WTC11 (cell line): ENCODE results near the gene HHEX. TPM values are rescaled to one million over a fixed set of nuclear protein-coding genes. Genes with fewer than 3 reads are reported as not detected.

Experiments
- ATAC-seq: fragments of 200-7000 bp; cut with Tn5 transposase; 2 replicates; pipeline ENCODE4 v1.10.0; 2021; ENCODE audit warnings: mild to moderate bottlenecking, moderate library complexity
- CTCF ChIA-PET: fragments of 300-600 bp; sonication (Branson Sonifier 250); formaldehyde crosslinking; loops from one replicate; lab custom pipeline; 2021; ENCODE audit warnings: antibody characterized with exemption; lab: Charles Lee
- POLR2A ChIA-PET: fragments of 350-600 bp; sonication (Branson Sonifier 250); formaldehyde crosslinking; loops from one replicate; lab custom pipeline; 2021; ENCODE audit warnings: antibody characterized with exemption; lab: Charles Lee
- DNase-seq: peaks from one replicate; pipeline ENCODE4 v3.0.0; 2021; ENCODE audit warnings: low spot score
- H3K27ac Mint-ChIP-seq: 2 replicates; pipeline ENCODE4 v1.8.0; 2021; ENCODE audit warnings: mixed read lengths
- H3K27me3 Mint-ChIP-seq: 2 replicates; pipeline ENCODE4 v1.8.0; 2021; ENCODE audit warnings: low read depth, mild to moderate bottlenecking, moderate library complexity, mixed read lengths
- H3K36me3 Mint-ChIP-seq: 2 replicates; pipeline ENCODE4 v1.8.0; 2021; ENCODE audit warnings: mixed read lengths
- H3K4me1 Mint-ChIP-seq: 2 replicates; pipeline ENCODE4 v1.8.0; 2022; ENCODE audit warnings: mixed read lengths
- H3K4me3 Mint-ChIP-seq: 2 replicates; pipeline ENCODE4 v1.8.0; 2021; ENCODE audit warnings: mild to moderate bottlenecking, moderate library complexity, mixed read lengths
- H3K9me3 Mint-ChIP-seq: 2 replicates; pipeline ENCODE4 v1.8.0; 2021; ENCODE audit warnings: mixed read lengths
- ATF2 ChIP-seq: sonication (generic); formaldehyde crosslinking; IDR thresholded peaks from 2 replicates; pipeline ENCODE4 v1.8.1; 2022; ENCODE audit warnings: low read depth, missing genetic modification reagents, borderline replicate concordance
- E2F5 ChIP-seq: sonication (generic); formaldehyde crosslinking; IDR thresholded peaks from 2 replicates; pipeline ENCODE4 v1.8.1; 2022; ENCODE audit warnings: mild to moderate bottlenecking, moderate library complexity, missing genetic modification reagents
- GABPB1 ChIP-seq: sonication (generic); formaldehyde crosslinking; IDR thresholded peaks from 2 replicates; pipeline ENCODE4 v1.8.1; 2023; ENCODE audit warnings: mild to moderate bottlenecking, missing genetic modification reagents
- JAZF1 ChIP-seq: fragments of 250-450 bp; sonication (Bioruptor Pico); IDR thresholded peaks from 2 replicates; pipeline ENCODE4 v1.9.0; 2021; ENCODE audit warnings: moderate library complexity, mild to moderate bottlenecking, inconsistent platforms
- MYBL2 ChIP-seq: sonication (generic); formaldehyde crosslinking; IDR thresholded peaks from 2 replicates; pipeline ENCODE4 v1.8.1; 2023; ENCODE audit warnings: mild to moderate bottlenecking, moderate library complexity, missing genetic modification reagents
- NFE2L1 ChIP-seq: sonication (generic); formaldehyde crosslinking; IDR thresholded peaks from 2 replicates; pipeline ENCODE4 v1.8.1; 2023; ENCODE audit warnings: missing genetic modification reagents
- NR2C2 ChIP-seq: sonication (generic); formaldehyde crosslinking; IDR thresholded peaks from 2 replicates; pipeline ENCODE4 v1.8.0; 2022; ENCODE audit warnings: mild to moderate bottlenecking, missing genetic modification reagents
- OVOL2 ChIP-seq: fragments of 250-450 bp; sonication (Bioruptor Pico); IDR thresholded peaks from 2 replicates; pipeline ENCODE4 v1.9.0; 2021; ENCODE audit warnings: mild to moderate bottlenecking, borderline replicate concordance
- PREB ChIP-seq: sonication (generic); formaldehyde crosslinking; IDR thresholded peaks from 2 replicates; pipeline ENCODE4 v1.8.1; 2022; ENCODE audit warnings: mild to moderate bottlenecking, missing genetic modification reagents, moderate library complexity, borderline replicate concordance
- PRRX2 ChIP-seq: fragments of 250-450 bp; sonication (Bioruptor Pico); IDR thresholded peaks from 2 replicates; pipeline ENCODE4 v1.8.0; 2021; ENCODE audit warnings: mild to moderate bottlenecking
- SMAD3 ChIP-seq: sonication (generic); formaldehyde crosslinking; IDR thresholded peaks from 2 replicates; pipeline ENCODE4 v1.8.0; 2022; ENCODE audit warnings: missing genetic modification reagents, mild to moderate bottlenecking, borderline replicate concordance
- SP1 ChIP-seq: sonication (generic); formaldehyde crosslinking; conservative IDR thresholded peaks from 2 replicates; pipeline ENCODE4 v1.8.1; 2022; ENCODE audit warnings: missing genetic modification reagents
- TEAD1 ChIP-seq: sonication (generic); formaldehyde crosslinking; IDR thresholded peaks from 2 replicates; pipeline ENCODE4 v1.8.0; 2022; ENCODE audit warnings: mild to moderate bottlenecking, missing genetic modification reagents
- TEAD4 ChIP-seq: sonication (generic); formaldehyde crosslinking; IDR thresholded peaks from 2 replicates; pipeline ENCODE4 v1.8.0; 2022; ENCODE audit warnings: mild to moderate bottlenecking, missing genetic modification reagents
- ZNF219 ChIP-seq: sonication (generic); formaldehyde crosslinking; IDR thresholded peaks from 2 replicates; pipeline ENCODE4 v1.8.0; 2023; ENCODE audit warnings: missing genetic modification reagents, mild to moderate bottlenecking, borderline replicate concordance
- ZNF281 ChIP-seq: sonication (generic); formaldehyde crosslinking; IDR thresholded peaks from 2 replicates; pipeline ENCODE4 v1.8.0; 2023; ENCODE audit warnings: mild to moderate bottlenecking, missing genetic modification reagents
- ZNF396 ChIP-seq: fragments of 250-450 bp; sonication (Bioruptor Pico); IDR thresholded peaks from 2 replicates; pipeline ENCODE4 v1.8.0; 2021; ENCODE audit warnings: mild to moderate bottlenecking, moderate library complexity, borderline replicate concordance
- total RNA-seq: library from RNA; stranded (reverse); gene quantifications from 3 replicates; pipeline ENCODE4 v1.2.3, GENCODE V29; 2021
- TF ChIP-seq, protein P1 (sequence below): fragments of 250-450 bp; sonication (Bioruptor Pico); IDR thresholded peaks from 2 replicates; pipeline ENCODE4 v1.9.0; 2021; ENCODE audit warnings: moderate library complexity, mild to moderate bottlenecking, inconsistent platforms, borderline replicate concordance
- TF ChIP-seq, protein P2 (sequence below): sonication (generic); formaldehyde crosslinking; IDR thresholded peaks from 2 replicates; pipeline ENCODE4 v1.8.1; 2023; ENCODE audit warnings: mild to moderate bottlenecking, moderate library complexity, missing genetic modification reagents
- TF ChIP-seq, protein P3 (sequence below): fragments of 250-450 bp; sonication (Bioruptor Pico); IDR thresholded peaks from 2 replicates; pipeline ENCODE4 v1.8.0; 2021; ENCODE audit warnings: mild to moderate bottlenecking

HHEX gene
- total RNA-seq, 1 experiment from 2014 or later = 4.5 TPM

DNA sequence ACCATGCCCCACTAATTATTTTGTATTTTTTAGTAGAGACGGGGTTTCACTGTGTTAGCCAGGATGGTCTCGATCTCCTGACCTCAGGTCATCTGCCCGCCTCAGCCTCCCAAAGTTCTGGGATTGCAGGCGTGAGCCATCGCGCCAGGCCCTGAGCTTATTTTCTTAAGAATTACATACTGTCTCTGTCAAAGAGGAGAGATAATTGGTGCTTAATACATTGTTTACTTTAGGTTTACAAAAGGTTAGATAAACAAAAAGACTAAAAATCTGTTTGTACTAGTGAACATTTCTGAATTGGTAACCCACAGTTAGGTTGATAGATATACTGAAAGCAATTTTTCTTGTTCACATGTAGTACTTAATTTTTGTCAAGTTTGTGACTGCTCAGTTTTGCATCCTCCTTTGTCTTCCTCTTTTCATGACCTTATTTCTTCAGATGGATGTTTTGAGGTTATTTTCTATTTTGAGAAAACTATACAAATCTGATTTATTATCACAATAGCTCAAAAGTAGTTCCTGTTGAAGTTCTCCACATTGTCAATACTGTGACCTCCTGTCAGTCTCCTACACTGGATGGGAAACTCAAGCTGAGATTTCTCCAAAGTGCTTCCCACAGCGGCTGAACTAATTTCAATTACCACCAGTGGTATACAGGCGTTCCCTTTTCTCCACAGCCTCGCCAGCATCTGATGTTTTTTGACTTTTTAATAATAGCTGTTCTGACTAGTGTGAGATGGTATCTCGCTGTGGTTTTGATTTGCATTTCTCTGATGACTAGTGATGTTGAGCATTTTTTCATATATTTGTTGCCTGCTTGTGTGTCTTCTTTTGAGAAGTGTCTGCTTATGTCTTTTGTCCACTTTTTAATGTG lies 22.5 kb downstream of the HHEX start:
- ChIA-PET CTCF (interaction anchor here (0.8 to 1.2 kb wide), 2 partner anchors 9 to 13 kb away, joined by 3 to 4 read pairs; no protein-coding TSS in a partner anchor), POLR2A (no interaction called here)
- no peak overlapping the region for H3K27ac Mint-ChIP-seq
- H3K4me1 Mint-ChIP-seq = no peaks in the 10 kb centered on the region
- peaks cover 7% of the 10 kb centered on the region; the same call in 1 of the 2 replicates for H3K9me3 Mint-ChIP-seq
- peaks cover 3% of the 10 kb centered on the region for H3K36me3 Mint-ChIP-seq
- no peak overlapping the region for H3K4me3 Mint-ChIP-seq
- no peak for DNase-seq
- no peak for ATAC-seq
- H3K27me3 Mint-ChIP-seq = peaks cover 4% of the 10 kb centered on the region; the same call in 1 of the 2 replicates
- TF ChIP-seq TEAD4 (CRISPR knock-in tag) (no peak), ATF2 (CRISPR knock-in tag) (no peak), NFE2L1 (no peak), PRRX2 (CRISPR knock-in tag) (no peak), ZNF281 (no peak), ZNF396 (CRISPR knock-in tag) (no peak), GABPB1 (CRISPR knock-in tag) (no peak), SP1 (CRISPR knock-in tag) (no peak), PREB (CRISPR knock-in tag) (no peak), NR2C2 (CRISPR knock-in tag) (no peak), MYBL2 (CRISPR knock-in tag) (no peak), E2F5 (CRISPR knock-in tag) (no peak), ZNF219 (CRISPR knock-in tag) (no peak), OVOL2 (CRISPR knock-in tag) (no peak), SMAD3 (CRISPR knock-in tag) (no peak), JAZF1 (no peak), TEAD1 (CRISPR knock-in tag) (no peak)
- TF ChIP-seq, protein P1, sequence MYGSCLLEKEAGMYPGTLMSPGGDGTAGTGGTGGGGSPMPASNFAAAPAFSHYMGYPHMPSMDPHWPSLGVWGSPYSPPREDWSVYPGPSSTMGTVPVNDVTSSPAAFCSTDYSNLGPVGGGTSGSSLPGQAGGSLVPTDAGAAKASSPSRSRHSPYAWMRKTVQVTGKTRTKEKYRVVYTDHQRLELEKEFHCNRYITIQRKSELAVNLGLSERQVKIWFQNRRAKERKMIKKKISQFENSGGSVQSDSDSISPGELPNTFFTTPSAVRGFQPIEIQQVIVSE (CRISPR knock-in tag) = no peak
- TF ChIP-seq, protein P2, sequence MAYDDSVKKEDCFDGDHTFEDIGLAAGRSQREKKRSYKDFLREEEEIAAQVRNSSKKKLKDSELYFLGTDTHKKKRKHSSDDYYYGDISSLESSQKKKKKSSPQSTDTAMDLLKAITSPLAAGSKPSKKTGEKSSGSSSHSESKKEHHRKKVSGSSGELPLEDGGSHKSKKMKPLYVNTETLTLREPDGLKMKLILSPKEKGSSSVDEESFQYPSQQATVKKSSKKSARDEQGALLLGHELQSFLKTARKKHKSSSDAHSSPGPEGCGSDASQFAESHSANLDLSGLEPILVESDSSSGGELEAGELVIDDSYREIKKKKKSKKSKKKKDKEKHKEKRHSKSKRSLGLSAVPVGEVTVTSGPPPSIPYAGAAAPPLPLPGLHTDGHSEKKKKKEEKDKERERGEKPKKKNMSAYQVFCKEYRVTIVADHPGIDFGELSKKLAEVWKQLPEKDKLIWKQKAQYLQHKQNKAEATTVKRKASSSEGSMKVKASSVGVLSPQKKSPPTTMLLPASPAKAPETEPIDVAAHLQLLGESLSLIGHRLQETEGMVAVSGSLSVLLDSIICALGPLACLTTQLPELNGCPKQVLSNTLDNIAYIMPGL (CRISPR knock-in tag) = no peak
- TF ChIP-seq, protein P3, sequence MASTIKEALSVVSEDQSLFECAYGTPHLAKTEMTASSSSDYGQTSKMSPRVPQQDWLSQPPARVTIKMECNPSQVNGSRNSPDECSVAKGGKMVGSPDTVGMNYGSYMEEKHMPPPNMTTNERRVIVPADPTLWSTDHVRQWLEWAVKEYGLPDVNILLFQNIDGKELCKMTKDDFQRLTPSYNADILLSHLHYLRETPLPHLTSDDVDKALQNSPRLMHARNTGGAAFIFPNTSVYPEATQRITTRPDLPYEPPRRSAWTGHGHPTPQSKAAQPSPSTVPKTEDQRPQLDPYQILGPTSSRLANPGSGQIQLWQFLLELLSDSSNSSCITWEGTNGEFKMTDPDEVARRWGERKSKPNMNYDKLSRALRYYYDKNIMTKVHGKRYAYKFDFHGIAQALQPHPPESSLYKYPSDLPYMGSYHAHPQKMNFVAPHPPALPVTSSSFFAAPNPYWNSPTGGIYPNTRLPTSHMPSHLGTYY (CRISPR knock-in tag) = no peak
